HCT116 (cell line): ENCODE measurements around the gene RNF214. TPM values are rescaled to one million over a fixed set of nuclear protein-coding genes. Genes with fewer than 3 reads are reported as not detected.
A peak's percentile ranks its signal among the peaks of the same experiment; 100 is the strongest.

Experiments used
- ATAC-seq: fragments of 200-7000 bp; cut with Tn5 transposase; 2 replicates; pipeline ENCODE4 v1.9.1; 2020; ENCODE audit warnings: mild to moderate bottlenecking, moderate library complexity
- BruUV-seq: library from RNA; stranded (reverse); fragments of 400-500 nt; replicated peaks from 2 replicates; lab custom pipeline; 2021; lab: Mats Ljungman, UMichigan
- CTCF ChIA-PET: fragments of 300-600 bp; sonication (Branson Sonifier 250); formaldehyde crosslinking; loops from one replicate; lab custom pipeline; 2021; ENCODE audit warnings: antibody characterized with exemption; lab: Charles Lee
- POLR2A ChIA-PET: fragments of 300-600, 350-600 bp; sonication (Branson Sonifier 250); formaldehyde crosslinking; loops from one replicate; lab custom pipeline; 2021; ENCODE audit warnings: antibody characterized with exemption; lab: Charles Lee
- RAD21 ChIA-PET, 2 experiments: fragments of 300-600 bp; sonication (Branson Sonifier 250); formaldehyde crosslinking; loops; one replicate each; lab custom pipeline; 2023; ENCODE audit warnings: low total read pairs in 2 of 2; ENCODE audit not compliant: uncharacterized antibody in 2 of 2, unreplicated experiment in 2 of 2, low non-redundant PET in 1 of 2; lab: Charles Lee
- DNase-seq: peaks from one replicate; pipeline ENCODE4 v3.0.0-alpha.2; 2010; ENCODE audit warnings: low read depth, low spot score
- H2AFZ ChIP-seq: fragments of 200-600 bp; shearing (Covaris generic), sonication (generic); 2 replicates; pipeline ENCODE4 v1.6.1; 2017; ENCODE audit warnings: low read depth, mixed run types, mixed read lengths, antibody characterized with exemption, low read length; ENCODE audit not compliant: poor library complexity, severe bottlenecking
- H3K27ac ChIP-seq: 2 replicates; pipeline ENCODE4 v1.5.1; 2012; ENCODE audit warnings: low read depth, low read length
- H3K27me3 ChIP-seq: fragments of 200-600 bp; sonication (generic); 2 replicates; pipeline ENCODE4 v1.6.1; 2016; ENCODE audit warnings: mixed run types, low read length, mixed read lengths; ENCODE audit not compliant: insufficient read depth
- H3K36me3 ChIP-seq, 2 experiments: fragments of 200-500 bp in 1 of 2; fragments of 200-600 bp in 1 of 2; sonication (Bioruptor generic) in 1 of 2; sonication (generic) in 1 of 2; 2 replicates each; pipeline versions ENCODE4 v1.5.1 to v1.6.1; 2014 to 2016; ENCODE audit warnings: low read length in 2 of 2, inconsistent platforms in 1 of 2, mixed read lengths in 1 of 2, mixed run types in 1 of 2; ENCODE audit not compliant: insufficient read depth in 2 of 2, control insufficient read depth in 1 of 2
- H3K4me1 ChIP-seq, 2 experiments: fragments of 200-600 bp in 1 of 2; sonication (generic) in 1 of 2; 2 replicates each; pipeline versions ENCODE4 v1.5.1 to v1.6.1; 2012 to 2017; ENCODE audit warnings: low read length in 2 of 2, inconsistent platforms in 1 of 2, mild to moderate bottlenecking in 1 of 2, mixed read lengths in 1 of 2, mixed run types in 1 of 2, moderate library complexity in 1 of 2; ENCODE audit not compliant: insufficient read depth in 2 of 2, control insufficient read depth in 1 of 2
- H3K4me2 ChIP-seq: fragments of 200-600 bp; sonication (generic); 2 replicates; pipeline ENCODE4 v1.6.1; 2017; ENCODE audit warnings: mixed run types, low read length, mixed read lengths
- H3K4me3 ChIP-seq, 2 experiments: fragments of 200-600 bp in 1 of 2; sonication (generic) in 1 of 2; replicated peaks in 1 of 2; 2 replicates each; pipeline ENCODE4 v1.5.1; 2011 to 2016; ENCODE audit warnings: low read length in 2 of 2, control low read depth in 1 of 2, low read depth in 1 of 2, mild to moderate bottlenecking in 1 of 2, mixed read lengths in 1 of 2, mixed run types in 1 of 2
- H3K79me2 ChIP-seq: fragments of 200-600 bp; sonication (generic); 2 replicates; pipeline ENCODE4 v1.6.1; 2017; ENCODE audit warnings: mild to moderate bottlenecking, mixed run types, low read length, moderate library complexity, mixed read lengths; ENCODE audit not compliant: insufficient read depth
- H3K9ac ChIP-seq: fragments of 200-600 bp; sonication (generic); 2 replicates; pipeline ENCODE4 v1.6.1; 2016; ENCODE audit warnings: low read length, mixed read lengths
- H3K9me2 ChIP-seq: fragments of 200-600 bp; sonication (generic), shearing (Covaris generic); 2 replicates; pipeline ENCODE4 v1.6.1; 2017; ENCODE audit warnings: mixed run types, mild to moderate bottlenecking, moderate library complexity; ENCODE audit not compliant: insufficient read depth
- H3K9me3 ChIP-seq, 2 experiments: fragments of 200-500 bp in 1 of 2; fragments of 200-600 bp in 1 of 2; sonication (Bioruptor generic) in 1 of 2; sonication (generic) in 1 of 2; 2 replicates each; pipeline ENCODE4 v1.6.1; 2014 to 2017; ENCODE audit warnings: low read length in 2 of 2, mixed read lengths in 2 of 2, inconsistent platforms in 1 of 2, low read depth in 1 of 2, mild to moderate bottlenecking in 1 of 2, mixed run types in 1 of 2, moderate library complexity in 1 of 2; ENCODE audit not compliant: control insufficient read depth in 1 of 2, insufficient read depth in 1 of 2
- H4K20me1 ChIP-seq: fragments of 200-600 bp; sonication (generic), shearing (Covaris generic); 2 replicates; pipeline ENCODE4 v1.6.1; 2017; ENCODE audit warnings: mixed run types, mild to moderate bottlenecking, moderate library complexity; ENCODE audit not compliant: insufficient read depth
- CBX3 ChIP-seq: IDR thresholded peaks from 2 replicates; pipeline ENCODE4 v1.6.1; 2012; ENCODE audit warnings: low read depth
- CEBPB ChIP-seq: IDR thresholded peaks from 2 replicates; pipeline ENCODE4 v1.6.1; 2012; ENCODE audit warnings: low read depth
- CTCF ChIP-seq, 3 experiments: fragments of 200-600 bp in 1 of 3; sonication (generic) in 1 of 3; IDR thresholded peaks in 2 of 3; conservative IDR thresholded peaks in 1 of 3; 2 replicates each; pipeline ENCODE4 v1.5.1; 2012 to 2017; ENCODE audit warnings: low read depth in 2 of 3, low read length in 2 of 3, antibody characterized with exemption in 1 of 3, borderline replicate concordance in 1 of 3, control low read depth in 1 of 3, mild to moderate bottlenecking in 1 of 3, mixed read lengths in 1 of 3, mixed run types in 1 of 3, moderate library complexity in 1 of 3; ENCODE audit not compliant: insufficient read depth in 1 of 3
- EGR1 ChIP-seq: IDR thresholded peaks from 2 replicates; pipeline ENCODE4 v1.6.1; 2012; ENCODE audit warnings: low read depth
- EZH2phosphoT487 ChIP-seq: fragments of 200-600 bp; IDR thresholded peaks from 2 replicates; pipeline ENCODE4 v1.6.1; 2018; ENCODE audit warnings: antibody characterized with exemption, borderline replicate concordance
- FOSL1 ChIP-seq: IDR thresholded peaks from 2 replicates; pipeline ENCODE4 v1.6.1; 2012; ENCODE audit warnings: low read depth
- JUND ChIP-seq: IDR thresholded peaks from 2 replicates; pipeline ENCODE4 v1.6.1; 2012
- MAX ChIP-seq: IDR thresholded peaks from 2 replicates; pipeline ENCODE4 v1.6.1; 2012
- POLR2A ChIP-seq: IDR thresholded peaks from 2 replicates; pipeline ENCODE4 v1.7.0; 2011; ENCODE audit warnings: borderline replicate concordance; ENCODE audit not compliant: insufficient read depth, insufficient read length; ENCODE audit errors: extremely low read depth
- RAD21 ChIP-seq: IDR thresholded peaks from 2 replicates; pipeline ENCODE4 v1.6.1; 2012; ENCODE audit warnings: low read depth, mild to moderate bottlenecking
- REST ChIP-seq: IDR thresholded peaks from 2 replicates; pipeline ENCODE4 v1.6.1; 2012; ENCODE audit warnings: low read depth
- TCF7L2 ChIP-seq: IDR thresholded peaks from 2 replicates; pipeline ENCODE4 v1.7.0; 2011; ENCODE audit warnings: borderline replicate concordance, inconsistent platforms; ENCODE audit not compliant: insufficient read depth, insufficient read length; ENCODE audit errors: extremely low read depth
- YY1 ChIP-seq: IDR thresholded peaks from 2 replicates; pipeline ENCODE4 v1.6.1; 2011; ENCODE audit warnings: low read length, low read depth, moderate library complexity, mild to moderate bottlenecking; ENCODE audit not compliant: insufficient replicate concordance; ENCODE audit errors: extremely low read depth
- ZFX ChIP-seq: fragments of 450-650 bp; IDR thresholded peaks from 2 replicates; pipeline ENCODE4 v1.6.1; 2017
- intact Hi-C: fragments of 100-400 bp; cut with micrococcal nuclease; formaldehyde crosslinking; loops from 2 replicates; pipeline ENCODE4 v1.10.0; 2022
- total RNA-seq: library from RNA; stranded (reverse); gene quantifications from one replicate; pipeline ENCODE4 v1.2.1, GENCODE V29; 2021; ENCODE audit not compliant: unreplicated experiment
- TF ChIP-seq, protein P1 (sequence below): IDR thresholded peaks from 2 replicates; pipeline ENCODE4 v1.6.1; 2011; ENCODE audit warnings: mild to moderate bottlenecking, low read length, moderate library complexity; ENCODE audit not compliant: insufficient replicate concordance; ENCODE audit errors: extremely low read depth

RNF214 gene
- total RNA-seq, 1 experiment from 2014 or later: 29.3 TPM

GRCh38 chr11:117316197-117316961 lies 83.9 kb downstream of the RNF214 start, which contains the start of gene BACE1 (continued):
- peak; percentile 51; the same call in 1 of the 2 replicates for TF ChIP-seq RAD21
- no peak; the same call in 1 of the 2 replicates for TF ChIP-seq MAX
- TF ChIP-seq TCF7L2: peak; percentile 91
- TF ChIP-seq EZH2phosphoT487: no peak

- no peaks in the 10 kb centered on the region for H3K79me2 ChIP-seq
- H2AFZ ChIP-seq: no peak overlapping the region
- intact Hi-C loops: no loop called here
- H3K27ac ChIP-seq: no peak overlapping the region
- H3K36me3 ChIP-seq: no peaks in the 10 kb centered on the region
- H3K4me1 ChIP-seq: peaks cover 7 to 16% of the 10 kb centered on the region in 2 experiments; a peak in 3 of 4 replicates
- no peak overlapping the region for H3K4me2 ChIP-seq
- DNase-seq: no peak
- no peak overlapping the region for H3K9ac ChIP-seq
- TF ChIP-seq ZFX (no peak), TCF7L2 (no peak), CBX3 (no peak), EZH2phosphoT487 (no peak), EGR1 (no peak), FOSL1 (no peak), CTCF (IDR thresholded peaks at IDR 0.05 in 2 of 3, conservative IDR thresholded peaks at IDR 0.05 in 1 of 3; ENCODE audit: borderline replicate concordance in 1 of 3, insufficient read depth in 1 of 3, low read depth in 2 of 3, low read length in 2 of 3) (no peak), CEBPB (no peak), JUND (no peak), YY1 (no peak), RAD21 (no peak), POLR2A (no peak), REST (no peak)
- TF ChIP-seq, protein P1, sequence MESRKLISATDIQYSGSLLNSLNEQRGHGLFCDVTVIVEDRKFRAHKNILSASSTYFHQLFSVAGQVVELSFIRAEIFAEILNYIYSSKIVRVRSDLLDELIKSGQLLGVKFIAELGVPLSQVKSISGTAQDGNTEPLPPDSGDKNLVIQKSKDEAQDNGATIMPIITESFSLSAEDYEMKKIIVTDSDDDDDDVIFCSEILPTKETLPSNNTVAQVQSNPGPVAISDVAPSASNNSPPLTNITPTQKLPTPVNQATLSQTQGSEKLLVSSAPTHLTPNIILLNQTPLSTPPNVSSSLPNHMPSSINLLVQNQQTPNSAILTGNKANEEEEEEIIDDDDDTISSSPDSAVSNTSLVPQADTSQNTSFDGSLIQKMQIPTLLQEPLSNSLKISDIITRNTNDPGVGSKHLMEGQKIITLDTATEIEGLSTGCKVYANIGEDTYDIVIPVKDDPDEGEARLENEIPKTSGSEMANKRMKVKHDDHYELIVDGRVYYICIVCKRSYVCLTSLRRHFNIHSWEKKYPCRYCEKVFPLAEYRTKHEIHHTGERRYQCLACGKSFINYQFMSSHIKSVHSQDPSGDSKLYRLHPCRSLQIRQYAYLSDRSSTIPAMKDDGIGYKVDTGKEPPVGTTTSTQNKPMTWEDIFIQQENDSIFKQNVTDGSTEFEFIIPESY: no peak
- RAD21 ChIA-PET: no interaction called here
- H3K9me3 ChIP-seq: no peaks in the 10 kb centered on the region
- H3K4me3 ChIP-seq: no peak overlapping the region
- no peaks in the 10 kb centered on the region for H3K27me3 ChIP-seq
- POLR2A ChIA-PET: no interaction called here
- ATAC-seq: no peak
- BruUV-seq: no TSS peak
- CTCF ChIA-PET: no interaction called here
- H3K9me2 ChIP-seq: no peaks in the 10 kb centered on the region
- no peaks in the 10 kb centered on the region for H4K20me1 ChIP-seq
Measured at GRCh38 chr11:117318738-117319137, 86.3 kb downstream of the RNF214 start.
